Uterus (tissue), 4 donors: ENCODE data around the gene BPHL. TPM values are rescaled to one million over a fixed set of nuclear protein-coding genes. Genes with fewer than 3 reads are reported as not detected.
"Not testable (repeated sequence)": the region's sequence is repeated elsewhere in the genome, so short reads cannot be mapped to it uniquely, and the experiment has no call there.

ENCODE experiments used
- DNase-seq, 2 donors: peaks; one replicate each; pipeline ENCODE4 v3.0.0-alpha.2; 2019 to 2020
- H3K27ac ChIP-seq, 2 donors: fragments of 200-600 bp; sonication (generic); 1 replicate in 1 of 2; 2 replicates in 1 of 2; pipeline ENCODE4 v1.5.1; 2016 to 2018
- H3K27me3 ChIP-seq, 2 donors: fragments of 200-600 bp; sonication (generic); one replicate each; pipeline ENCODE4 v1.5.1; 2018 to 2019; ENCODE audit warnings: control low read depth in 1 of 2
- H3K36me3 ChIP-seq, 2 donors: fragments of 200-600 bp; sonication (generic); one replicate each; pipeline ENCODE4 v1.5.1; 2019; ENCODE audit warnings: control low read depth in 1 of 2
- H3K4me1 ChIP-seq, 2 donors: fragments of 200-600 bp; sonication (generic); one replicate each; pipeline ENCODE4 v1.5.1; 2018 to 2019; ENCODE audit warnings: control low read depth in 1 of 2
- H3K4me3 ChIP-seq, 2 donors: fragments of 200-600 bp; sonication (generic); 1 replicate in 1 of 2; 2 replicates in 1 of 2; pipeline ENCODE4 v1.5.1; 2018 to 2019; ENCODE audit warnings: mild to moderate bottlenecking in 1 of 2
- H3K9me3 ChIP-seq, 2 donors: fragments of 200-600 bp; sonication (generic); one replicate each; pipeline ENCODE4 v1.5.1; 2019; ENCODE audit warnings: control low read depth in 1 of 2
- CTCF ChIP-seq, 4 experiments: fragments of 200-600 bp in 2 of 4; fragments of 450-650 bp in 2 of 4; sonication (generic) in 2 of 4; IDR thresholded peaks; one replicate each; pipeline ENCODE4 v1.5.1; 2016 to 2019; ENCODE audit warnings: antibody characterized with exemption in 4 of 4, mild to moderate bottlenecking in 2 of 4, moderate library complexity in 1 of 4
- POLR2A ChIP-seq, 2 donors: fragments of 450-650 bp; IDR thresholded peaks; one replicate each; pipeline ENCODE4 v1.6.1; 2016; ENCODE audit warnings: antibody characterized with exemption in 2 of 2, mild to moderate bottlenecking in 1 of 2, moderate library complexity in 1 of 2
- intact Hi-C: fragments of 100-400 bp; cut with DNase I; formaldehyde crosslinking; loops from one replicate; pipeline ENCODE4 v1.15.1; 2023; ENCODE audit warnings: low total_unique reads
- total RNA-seq, 4 donors: library from RNA; depleted of rRNA in 3 of 4; stranded (reverse); fragments of >200 nt in 3 of 4; gene quantifications; one replicate each; pipeline versions ENCODE4 v1.1.0 to v1.2.4, GENCODE V29; 2014 to 2023
- donor health status: DM: yes; HTN: yes; CAD: no.

The BPHL gene
- total RNA-seq, 4 donors from 2014 or later: 4.1 to 30.9 (median 22.0) TPM

- intact Hi-C loops: no loop called here
- Histone ChIP-seq H3K36me3 (no peaks in the 10 kb centered on the region), H3K27me3 (no peaks in the 10 kb centered on the region), H3K4me1 (no peaks in the 10 kb centered on the region), H3K27ac (no peak overlapping the region), H3K4me3 (no peak overlapping the region), H3K9me3 (no peaks in the 10 kb centered on the region)
- TF ChIP-seq POLR2A (IDR thresholded peaks at IDR 0.05): no peak
- TF ChIP-seq CTCF (IDR thresholded peaks at IDR 0.05): no peak
- no peak for DNase-seq
Observed at GRCh38 chr6:3165631-3166534, 47.4 kb downstream of the BPHL start.

- H3K9me3 ChIP-seq, H3K27ac ChIP-seq, H3K4me1 ChIP-seq, intact Hi-C loops, H3K27me3 ChIP-seq, H3K4me3 ChIP-seq, H3K36me3 ChIP-seq, DNase-seq: not testable (repeated sequence)
Observed at GRCh38 chr6:3166535-3167225, 48.2 kb downstream of the BPHL start.

- DNase-seq, H3K4me3 ChIP-seq, H3K36me3 ChIP-seq, H3K9me3 ChIP-seq, H3K27ac ChIP-seq, H3K4me1 ChIP-seq, H3K27me3 ChIP-seq, intact Hi-C loops: not testable (repeated sequence)
Observed at GRCh38 chr6:3168046-3168445, 49.5 kb downstream of the BPHL start.

GRCh38 chr6:3170676-3171075 lies 52.2 kb downstream of the BPHL start:
- H3K4me1 ChIP-seq, H3K36me3 ChIP-seq, H3K27ac ChIP-seq, DNase-seq, H3K4me3 ChIP-seq, H3K27me3 ChIP-seq, H3K9me3 ChIP-seq, intact Hi-C loops: not testable (repeated sequence)

- H3K4me3 ChIP-seq, H3K27ac ChIP-seq, H3K9me3 ChIP-seq, H3K27me3 ChIP-seq, H3K4me1 ChIP-seq, DNase-seq, H3K36me3 ChIP-seq, intact Hi-C loops: not testable (repeated sequence)
Observed at GRCh38 chr6:3171313-3172175, 53.0 kb downstream of the BPHL start.

GRCh38 chr6:3172789-3173188 lies 54.3 kb downstream of the BPHL start:
- H3K27ac ChIP-seq, H3K4me1 ChIP-seq, DNase-seq, H3K27me3 ChIP-seq, H3K9me3 ChIP-seq, H3K4me3 ChIP-seq, intact Hi-C loops, H3K36me3 ChIP-seq: not testable (repeated sequence)

GRCh38 chr6:3173636-3174089 lies 55.2 kb downstream of the BPHL start:
- H3K27ac ChIP-seq, H3K4me1 ChIP-seq, H3K27me3 ChIP-seq, intact Hi-C loops, H3K9me3 ChIP-seq, H3K36me3 ChIP-seq, DNase-seq, H3K4me3 ChIP-seq: not testable (repeated sequence)
